Common myeloid progenitor, CD34-positive (primary cell): ENCODE data around the gene TMSB4X.

Source experiments
- CTCF ChIA-PET: fragments of 350-600 bp; sonication (Branson Sonifier 250); formaldehyde crosslinking; loops from one replicate; lab custom pipeline; 2021; ENCODE audit warnings: antibody characterized with exemption; lab: Charles Lee
- POLR2A ChIA-PET: fragments of 350-600 bp; sonication (Branson Sonifier 250); formaldehyde crosslinking; loops from one replicate; lab custom pipeline; 2021; ENCODE audit warnings: antibody characterized with exemption; lab: Charles Lee
- DNase-seq, 3 donors: peaks; one replicate each; pipeline versions ENCODE4 v3.0.0 to v3.0.0-alpha.2; 2013
- H3K27ac ChIP-seq, 2 experiments: 1 replicate in 1 of 2; 2 replicates in 1 of 2; pipeline ENCODE4 v1.7.0; 2013; ENCODE audit warnings: inconsistent platforms in 2 of 2, low read length in 2 of 2, mild to moderate bottlenecking in 2 of 2, low read depth in 1 of 2, moderate library complexity in 1 of 2; ENCODE audit not compliant: severe bottlenecking in 2 of 2, insufficient read depth in 1 of 2, poor library complexity in 1 of 2
- H3K27me3 ChIP-seq, 5 experiments: replicated peaks in 2 of 5; 1 replicate in 3 of 5; 2 replicates in 2 of 5; pipeline versions ENCODE4 v1.6.1 to v1.7.0; 2013; ENCODE audit warnings: low read length in 4 of 5, mild to moderate bottlenecking in 2 of 5, moderate library complexity in 2 of 5, inconsistent platforms in 1 of 5; ENCODE audit not compliant: insufficient read depth in 5 of 5, control insufficient read depth in 4 of 5
- H3K36me3 ChIP-seq, 4 experiments: 1 replicate in 2 of 4; 2 replicates in 2 of 4; pipeline versions ENCODE4 v1.6.1 to v1.7.0; 2013; ENCODE audit warnings: low read length in 3 of 4, control low read depth in 1 of 4, mild to moderate bottlenecking in 1 of 4; ENCODE audit not compliant: control insufficient read depth in 4 of 4, insufficient read depth in 4 of 4
- H3K4me1 ChIP-seq, 4 experiments: 1 replicate in 3 of 4; 2 replicates in 1 of 4; pipeline versions ENCODE4 v1.6.1 to v1.7.1; 2013; ENCODE audit warnings: low read length in 3 of 4, mild to moderate bottlenecking in 3 of 4, control low read depth in 1 of 4, inconsistent platforms in 1 of 4, moderate library complexity in 1 of 4; ENCODE audit not compliant: control insufficient read depth in 4 of 4, insufficient read depth in 4 of 4; ENCODE audit errors: control extremely low read depth in 1 of 4
- H3K4me3 ChIP-seq, 7 experiments: 1 replicate in 4 of 7; 2 replicates in 3 of 7; pipeline versions ENCODE4 v1.5.1 to v1.7.0; 2013; ENCODE audit warnings: mild to moderate bottlenecking in 7 of 7, low read length in 6 of 7, moderate library complexity in 6 of 7, inconsistent platforms in 2 of 7, low read depth in 2 of 7, control low read depth in 1 of 7; ENCODE audit not compliant: insufficient read depth in 4 of 7, control insufficient read depth in 1 of 7; ENCODE audit errors: extremely low read depth in 1 of 7
- H3K9me3 ChIP-seq, 5 experiments: 1 replicate in 4 of 5; 2 replicates in 1 of 5; pipeline versions ENCODE4 v1.6.1 to v1.7.1; 2013; ENCODE audit warnings: low read length in 4 of 5, mild to moderate bottlenecking in 2 of 5, inconsistent platforms in 1 of 5, low read depth in 1 of 5, moderate library complexity in 1 of 5; ENCODE audit not compliant: control insufficient read depth in 4 of 5, insufficient read depth in 2 of 5; ENCODE audit errors: control extremely low read depth in 1 of 5
- WGBS: methylation state at CpG from one replicate; pipeline ENCODE4 v1.1.5; 2013; ENCODE audit not compliant: insufficient coverage; 5-methylcytosine and 5-hydroxymethylcytosine counted together

Gene TMSB4X

DNA sequence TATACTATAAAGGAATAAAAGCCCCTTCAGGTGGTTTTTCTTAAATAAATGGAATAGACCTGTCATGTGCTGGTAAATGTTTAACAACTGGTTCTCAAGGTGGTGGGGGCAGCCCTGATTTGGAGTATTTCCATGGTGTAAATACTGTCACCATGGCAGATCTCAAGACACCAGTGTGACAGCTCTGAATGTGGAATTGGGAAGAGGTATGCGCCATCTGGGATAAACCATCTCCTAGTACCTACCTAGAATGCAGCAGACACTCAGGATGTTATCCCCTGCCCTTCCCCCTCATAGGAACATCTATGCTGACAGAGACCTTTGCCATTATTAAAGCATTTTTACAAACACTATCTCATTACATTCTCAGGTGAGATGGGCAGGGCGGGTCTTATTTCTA is 26.4 kb upstream of the TMSB4X start:
- H3K36me3 ChIP-seq = no peaks in the 10 kb centered on the region
- CTCF ChIA-PET = interaction anchor here (0.5 to 3.3 kb wide), 10 partner anchors 9 to 540 kb away, joined by 3 to 32 read pairs (median 10); partner anchors contain the start of gene TMSB4X
- no peak for DNase-seq
- H3K4me3 ChIP-seq = no peak overlapping the region
- H3K27me3 ChIP-seq = peaks cover 0 to 6% (median 0%) of the 10 kb centered on the region in 5 experiments
- 100% methylated on average over 2 of the region's 2 CpGs for WGBS
- no peaks in the 10 kb centered on the region for H3K9me3 ChIP-seq
- POLR2A ChIA-PET = no interaction called here
- H3K4me1 ChIP-seq = peaks cover 17 to 46% (median 30%) of the 10 kb centered on the region in 4 experiments
- no peak overlapping the region for H3K27ac ChIP-seq

DNA sequence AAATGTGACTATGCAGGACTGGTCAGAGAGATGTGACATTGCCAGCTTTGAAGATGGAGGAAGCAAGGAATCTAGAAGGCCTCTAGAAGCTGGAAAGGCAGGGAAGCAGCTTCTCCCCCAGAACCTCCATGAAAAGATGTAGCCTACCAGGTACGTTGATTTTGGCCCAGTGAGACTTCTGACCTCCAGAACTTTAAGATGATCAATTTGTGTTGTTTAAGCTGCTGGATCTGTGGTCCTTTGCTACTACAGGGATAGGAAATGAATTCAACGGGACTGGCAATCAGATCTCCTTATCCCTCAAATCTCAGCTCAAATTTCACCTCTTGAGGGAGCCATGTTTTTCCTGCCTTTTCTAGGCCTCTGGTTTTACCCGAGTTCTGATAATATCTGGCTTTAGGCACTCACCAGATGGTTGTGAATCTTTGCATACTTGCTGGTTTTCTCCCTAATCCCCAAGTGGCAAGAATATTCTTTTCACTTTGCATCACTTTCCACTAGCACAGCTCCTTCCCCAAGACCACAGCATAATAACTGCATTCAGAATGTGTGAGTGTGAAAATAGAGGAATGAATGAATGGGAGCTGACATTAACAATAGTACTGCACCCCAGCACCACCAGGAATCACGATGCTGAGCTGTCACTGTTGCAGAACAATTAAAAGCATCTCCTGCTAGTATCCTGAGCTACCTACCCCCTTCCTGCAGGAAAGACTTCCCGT is 25.5 kb upstream of the TMSB4X start:
- peaks cover 0 to 6% (median 0%) of the 10 kb centered on the region in 5 experiments for H3K27me3 ChIP-seq
- ChIA-PET CTCF (interaction anchor here (0.6 to 3.3 kb wide), 8 partner anchors 9 to 539 kb away, joined by 5 to 32 read pairs (median 10); partner anchors contain the start of gene TMSB4X), POLR2A (interaction anchor here (0.5 to 1.0 kb wide), 2 partner anchors 16 to 64 kb away, joined by 3 read pairs; no protein-coding TSS in a partner anchor)
- no peak for DNase-seq
- H3K4me3 ChIP-seq = no peak overlapping the region
- peaks cover 17 to 51% (median 34%) of the 10 kb centered on the region in 4 experiments for H3K4me1 ChIP-seq
- no peaks in the 10 kb centered on the region for H3K9me3 ChIP-seq
- no peaks in the 10 kb centered on the region for H3K36me3 ChIP-seq
- H3K27ac ChIP-seq = peak overlapping the region in 1 of 2 experiments; percentile 35
- 65% methylated on average over 4 of the region's 5 CpGs for WGBS

DNA sequence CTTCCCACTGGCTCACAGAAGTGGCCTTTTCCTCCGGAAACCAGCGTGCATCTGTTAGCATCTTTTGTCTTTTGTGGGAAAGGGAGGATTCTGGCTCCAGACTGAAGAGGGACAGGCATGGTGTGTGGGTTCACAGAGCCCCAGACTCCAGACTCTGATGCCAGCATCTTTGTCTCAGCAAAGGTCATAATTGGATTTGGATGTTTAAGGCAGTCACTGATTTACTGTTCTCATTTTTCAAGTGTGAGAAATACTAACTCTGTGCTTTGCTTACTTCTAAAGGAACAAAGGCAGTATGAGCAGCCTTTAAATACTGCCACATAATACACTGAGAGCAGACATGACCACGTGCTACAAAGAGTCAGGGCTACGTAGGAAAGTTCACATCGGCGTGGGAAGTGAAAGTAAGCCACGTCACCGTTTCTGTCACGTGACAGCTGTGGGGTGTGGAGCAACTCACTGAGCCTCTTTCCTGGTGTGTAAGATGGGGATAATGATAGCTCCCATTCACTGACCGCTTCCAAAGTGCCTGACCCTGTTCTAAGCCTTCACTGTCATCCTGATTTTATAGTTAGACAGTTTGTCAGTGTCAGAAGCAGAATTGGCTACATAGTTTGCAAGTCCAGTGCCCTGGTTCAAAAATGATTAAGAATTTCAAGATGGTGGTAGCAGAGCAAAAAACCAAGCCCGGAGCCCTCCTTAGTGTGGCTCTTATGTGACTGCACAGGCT is 24.8 kb upstream of the TMSB4X start:
- ChIA-PET POLR2A (interaction anchor here (0.6 to 1.1 kb wide), 3 partner anchors 17 to 63 kb away, joined by 3 to 5 read pairs (median 3); partner anchors contain the start of gene TMSB4X), CTCF (interaction anchor here (0.6 to 3.3 kb wide), 10 partner anchors 8 to 538 kb away, joined by 3 to 32 read pairs (median 7); partner anchors contain the start of gene TMSB4X)
- Histone ChIP-seq H3K4me3 (peak overlapping the region in 1 of 7 experiments; percentile 28), H3K36me3 (no peaks in the 10 kb centered on the region), H3K27ac (peak overlapping the region in 1 of 2 experiments; percentile 56), H3K27me3 (peaks cover 0 to 6% (median 0%) of the 10 kb centered on the region in 5 experiments), H3K4me1 (peaks cover 17 to 58% (median 42%) of the 10 kb centered on the region in 4 experiments), H3K9me3 (no peaks in the 10 kb centered on the region)
- DNase-seq = peak; percentile 77 to 90 (median 89)
- WGBS = 28% methylated on average over 7 of the region's 11 CpGs

DNA sequence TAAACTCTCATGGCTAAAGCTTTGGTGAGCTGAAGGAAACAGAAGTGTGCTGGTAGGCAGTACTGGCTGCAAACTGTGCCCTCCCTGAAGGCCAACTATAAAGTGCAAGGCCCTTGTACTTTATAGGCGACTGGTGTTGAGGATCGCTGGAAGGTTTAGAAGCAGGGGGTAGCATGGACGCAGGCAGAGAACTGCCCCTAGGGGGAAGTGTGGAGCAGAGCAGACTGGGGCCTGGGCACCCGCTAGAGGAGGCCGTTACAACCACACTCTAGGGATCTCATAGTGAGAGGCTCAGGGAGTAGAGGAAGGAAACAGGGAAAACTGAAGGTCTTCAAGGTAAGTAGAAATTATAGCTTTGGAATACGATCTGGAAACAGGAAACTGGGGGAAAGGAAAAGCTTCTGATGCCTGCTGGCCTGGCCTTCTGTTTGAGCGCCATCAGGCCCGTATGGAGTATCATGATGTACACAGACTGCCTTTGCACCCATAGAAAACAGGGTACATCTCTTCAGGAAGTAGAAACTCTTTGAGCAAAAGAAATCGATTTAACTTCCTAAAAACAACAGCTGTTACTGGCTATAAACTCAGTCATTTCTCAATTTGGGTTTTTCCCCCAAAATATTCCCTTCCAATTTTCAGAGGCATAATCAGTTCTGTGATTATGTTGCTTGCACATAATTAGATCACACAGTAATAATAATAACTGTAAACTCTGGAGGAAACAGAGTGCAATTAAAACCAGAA is 23.9 kb upstream of the TMSB4X start:
- POLR2A ChIA-PET = interaction anchor here (1.0 to 1.1 kb wide), 3 partner anchors 23 to 62 kb away, joined by 3 to 5 read pairs (median 4); partner anchors contain the start of gene TMSB4X
- 44% methylated on average over 5 of the region's 9 CpGs for WGBS
- H3K4me1 ChIP-seq = peaks cover 17 to 68% (median 50%) of the 10 kb centered on the region in 4 experiments
- CTCF ChIA-PET = interaction anchor here (0.9 to 3.3 kb wide), 9 partner anchors 9 to 140 kb away, joined by 3 to 32 read pairs (median 4); partner anchors contain the start of gene TMSB4X
- peaks cover 0 to 6% (median 0%) of the 10 kb centered on the region in 5 experiments for H3K27me3 ChIP-seq
- no peaks in the 10 kb centered on the region for H3K9me3 ChIP-seq
- no peaks in the 10 kb centered on the region for H3K36me3 ChIP-seq
- H3K27ac ChIP-seq = peak overlapping the region in 1 of 2 experiments; percentile 56
- peak overlapping the region in 1 of 7 experiments; percentile 28 for H3K4me3 ChIP-seq
- DNase-seq = peak; percentile 59 to 72 (median 71)

DNA sequence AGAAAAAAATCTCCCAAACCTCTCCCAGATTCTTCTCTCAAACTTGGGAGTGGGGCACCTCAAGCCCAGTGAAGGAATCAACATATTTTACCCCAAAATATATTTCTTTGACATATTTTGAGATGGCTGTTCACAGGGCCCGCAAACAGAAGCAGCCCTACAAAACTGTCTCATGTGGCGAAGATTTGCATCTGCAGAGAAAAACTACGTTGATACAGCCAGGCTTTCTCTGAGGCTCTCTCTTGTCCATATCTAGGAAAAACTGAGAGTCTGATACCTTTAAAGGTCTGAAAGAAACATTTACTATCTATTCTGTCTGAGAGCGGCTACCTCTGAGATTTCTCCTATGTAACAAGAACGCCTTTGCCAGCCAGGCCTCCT is 23.3 kb upstream of the TMSB4X start:
- ChIA-PET POLR2A (interaction anchor here (1.0 kb wide), 1 partner anchor 24 kb away, joined by 4 read pairs; no protein-coding TSS in a partner anchor), CTCF (interaction anchor here (0.9 to 3.3 kb wide), 7 partner anchors 9 to 139 kb away, joined by 3 to 32 read pairs (median 4); partner anchors contain the start of gene TMSB4X)
- Histone ChIP-seq H3K36me3 (no peaks in the 10 kb centered on the region), H3K4me1 (peaks cover 17 to 73% (median 55%) of the 10 kb centered on the region in 4 experiments), H3K4me3 (peak overlapping the region in 1 of 7 experiments; percentile 0), H3K27ac (peak overlapping the region in 1 of 2 experiments; percentile 56), H3K27me3 (peaks cover 0 to 6% (median 0%) of the 10 kb centered on the region in 5 experiments), H3K9me3 (no peaks in the 10 kb centered on the region)
- DNase-seq = no peak
- WGBS = 98% methylated on average over 5 of the region's 5 CpGs

- ChIA-PET CTCF (no interaction called here), POLR2A (no interaction called here)
- Histone ChIP-seq H3K36me3 (no peaks in the 10 kb centered on the region), H3K9me3 (no peaks in the 10 kb centered on the region), H3K27ac (no peak overlapping the region), H3K4me1 (peaks cover 24 to 76% (median 60%) of the 10 kb centered on the region in 4 experiments), H3K4me3 (no peak overlapping the region), H3K27me3 (peaks cover 0 to 6% (median 0%) of the 10 kb centered on the region in 5 experiments)
- DNase-seq = no peak
- WGBS = 88% methylated on average over 8 of the region's 8 CpGs
These were observed 21.5 kb upstream of the TMSB4X start for GRCh38 chrX:12953420-12953819.
